WTC11 (cell line): Measurements from ENCODE around the gene RAB40B. TPM values are rescaled to one million over a fixed set of nuclear protein-coding genes. Genes with fewer than 3 reads are reported as not detected.

ENCODE experiments used
- ATAC-seq: fragments of 200-7000 bp; cut with Tn5 transposase; 2 replicates; pipeline ENCODE4 v1.10.0; 2021; ENCODE audit warnings: mild to moderate bottlenecking, moderate library complexity
- CTCF ChIA-PET: fragments of 300-600 bp; sonication (Branson Sonifier 250); formaldehyde crosslinking; loops from one replicate; lab custom pipeline; 2021; ENCODE audit warnings: antibody characterized with exemption; lab: Charles Lee
- POLR2A ChIA-PET: fragments of 350-600 bp; sonication (Branson Sonifier 250); formaldehyde crosslinking; loops from one replicate; lab custom pipeline; 2021; ENCODE audit warnings: antibody characterized with exemption; lab: Charles Lee
- DNase-seq: peaks from one replicate; pipeline ENCODE4 v3.0.0; 2021; ENCODE audit warnings: low spot score
- H3K27ac Mint-ChIP-seq: 2 replicates; pipeline ENCODE4 v1.8.0; 2021; ENCODE audit warnings: mixed read lengths
- H3K27me3 Mint-ChIP-seq: 2 replicates; pipeline ENCODE4 v1.8.0; 2021; ENCODE audit warnings: low read depth, mild to moderate bottlenecking, moderate library complexity, mixed read lengths
- H3K36me3 Mint-ChIP-seq: 2 replicates; pipeline ENCODE4 v1.8.0; 2021; ENCODE audit warnings: mixed read lengths
- H3K4me1 Mint-ChIP-seq: 2 replicates; pipeline ENCODE4 v1.8.0; 2022; ENCODE audit warnings: mixed read lengths
- H3K4me3 Mint-ChIP-seq: 2 replicates; pipeline ENCODE4 v1.8.0; 2021; ENCODE audit warnings: mild to moderate bottlenecking, moderate library complexity, mixed read lengths
- H3K9me3 Mint-ChIP-seq: 2 replicates; pipeline ENCODE4 v1.8.0; 2021; ENCODE audit warnings: mixed read lengths
- E2F1 ChIP-seq: sonication (generic); formaldehyde crosslinking; IDR thresholded peaks from 2 replicates; pipeline ENCODE4 v1.8.0; 2022; ENCODE audit warnings: mild to moderate bottlenecking, missing genetic modification reagents
- ERG ChIP-seq: fragments of 250-450 bp; sonication (Bioruptor Pico); IDR thresholded peaks from 2 replicates; pipeline ENCODE4 v1.8.0; 2021; ENCODE audit warnings: mild to moderate bottlenecking
- GABPB1 ChIP-seq: sonication (generic); formaldehyde crosslinking; IDR thresholded peaks from 2 replicates; pipeline ENCODE4 v1.8.1; 2023; ENCODE audit warnings: mild to moderate bottlenecking, missing genetic modification reagents
- HMGA2 ChIP-seq: fragments of 250-450 bp; sonication (Bioruptor Pico); IDR thresholded peaks from 2 replicates; pipeline ENCODE4 v1.4.0; 2021; ENCODE audit warnings: mild to moderate bottlenecking, moderate library complexity
- HMGXB4 ChIP-seq: sonication (generic); formaldehyde crosslinking; IDR thresholded peaks from 2 replicates; pipeline ENCODE4 v1.8.1; 2023; ENCODE audit warnings: mild to moderate bottlenecking, moderate library complexity, missing genetic modification reagents
- IRF2 ChIP-seq: sonication (generic); formaldehyde crosslinking; IDR thresholded peaks from 2 replicates; pipeline ENCODE4 v1.8.0; 2022; ENCODE audit warnings: low read depth, missing genetic modification reagents, borderline replicate concordance
- MXD4 ChIP-seq: fragments of 250-450 bp; sonication (Bioruptor Pico); IDR thresholded peaks from 2 replicates; pipeline ENCODE4 v1.8.0; 2021; ENCODE audit warnings: mild to moderate bottlenecking, moderate library complexity, borderline replicate concordance
- PRDM15 ChIP-seq: sonication (generic); formaldehyde crosslinking; IDR thresholded peaks from 2 replicates; pipeline ENCODE4 v1.8.0; 2022; ENCODE audit warnings: missing genetic modification reagents
- SOX15 ChIP-seq: fragments of 250-450 bp; sonication (Bioruptor Pico); IDR thresholded peaks from 2 replicates; pipeline ENCODE4 v1.9.0; 2021; ENCODE audit warnings: mild to moderate bottlenecking
- TEAD1 ChIP-seq: sonication (generic); formaldehyde crosslinking; IDR thresholded peaks from 2 replicates; pipeline ENCODE4 v1.8.0; 2022; ENCODE audit warnings: mild to moderate bottlenecking, missing genetic modification reagents
- USF2 ChIP-seq: sonication (generic); formaldehyde crosslinking; IDR thresholded peaks from 2 replicates; pipeline ENCODE4 v1.8.1; 2023; ENCODE audit warnings: mild to moderate bottlenecking, missing genetic modification reagents, moderate library complexity
- ZBTB21 ChIP-seq: sonication (generic); formaldehyde crosslinking; IDR thresholded peaks from 2 replicates; pipeline ENCODE4 v1.8.1; 2023; ENCODE audit warnings: mild to moderate bottlenecking, missing genetic modification reagents, borderline replicate concordance
- ZNF532 ChIP-seq: fragments of 250-450 bp; sonication (Bioruptor Pico); IDR thresholded peaks from 2 replicates; pipeline ENCODE4 v1.9.0; 2021; ENCODE audit warnings: mild to moderate bottlenecking, borderline replicate concordance
- total RNA-seq: library from RNA; stranded (reverse); gene quantifications from 3 replicates; pipeline ENCODE4 v1.2.3, GENCODE V29; 2021

Gene RAB40B
- total RNA-seq, 1 experiment from 2014 or later, result 3.1 TPM

GRCh38 chr17:82668024-82668630 is 30.4 kb downstream of the RAB40B start:
- ATAC-seq, result no peak; the same call in 1 of the 2 replicates
- ChIA-PET CTCF (interaction anchor here (0.6 to 2.0 kb wide), 23 partner anchors 10 to 306 kb away, joined by 3 to 13 read pairs (median 6); no protein-coding TSS in a partner anchor), POLR2A (interaction anchor here (0.5 kb wide), 1 partner anchor 377 kb away, joined by 3 read pairs; no protein-coding TSS in a partner anchor)
- H3K4me3 Mint-ChIP-seq, result no peak overlapping the region
- TF ChIP-seq TEAD1 (no peak), USF2 (CRISPR knock-in tag) (no peak), PRDM15 (CRISPR knock-in tag) (no peak), E2F1 (CRISPR knock-in tag) (no peak), ZBTB21 (CRISPR knock-in tag) (no peak), ZNF532 (CRISPR knock-in tag) (no peak), GABPB1 (CRISPR knock-in tag) (no peak), ERG (CRISPR knock-in tag) (no peak), HMGXB4 (CRISPR knock-in tag) (no peak), SOX15 (CRISPR knock-in tag) (no peak), MXD4 (no peak), IRF2 (CRISPR knock-in tag) (no peak), HMGA2 (CRISPR knock-in tag) (no peak)
- TF ChIP-seq, all 79 proteins: peak for 0
- Mint-ChIP-seq H3K27ac (peak overlapping the region; percentile 83; the same call in 1 of the 2 replicates), H3K36me3 (no peaks in the 10 kb centered on the region), H3K9me3 (peaks cover 11% of the 10 kb centered on the region), H3K27me3 (no peaks in the 10 kb centered on the region), H3K4me1 (peaks cover 4% of the 10 kb centered on the region)
- DNase-seq, result no peak
